ENCODE measurements around the gene PAMR1.

DNA sequence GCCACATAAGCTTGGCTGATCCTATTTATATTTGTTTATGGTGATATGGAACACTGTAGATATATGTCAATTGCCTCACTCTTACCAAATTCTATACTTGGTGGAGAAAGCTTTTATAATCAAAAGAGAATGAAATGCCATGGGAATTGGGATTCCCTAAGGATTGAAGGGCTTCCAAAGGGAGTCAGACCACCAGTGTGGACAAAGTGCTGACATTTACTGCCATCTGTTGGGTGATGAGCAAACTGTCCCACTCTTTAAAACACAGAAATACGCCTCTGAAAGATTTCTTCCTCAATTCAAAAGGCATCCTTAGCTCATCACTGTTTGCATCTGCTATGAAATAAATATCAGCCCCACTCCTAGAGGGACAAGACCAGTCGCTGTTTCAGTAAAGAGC, 113.1 kb downstream of the PAMR1 start:
- TF ChIP-seq, protein P1, sequence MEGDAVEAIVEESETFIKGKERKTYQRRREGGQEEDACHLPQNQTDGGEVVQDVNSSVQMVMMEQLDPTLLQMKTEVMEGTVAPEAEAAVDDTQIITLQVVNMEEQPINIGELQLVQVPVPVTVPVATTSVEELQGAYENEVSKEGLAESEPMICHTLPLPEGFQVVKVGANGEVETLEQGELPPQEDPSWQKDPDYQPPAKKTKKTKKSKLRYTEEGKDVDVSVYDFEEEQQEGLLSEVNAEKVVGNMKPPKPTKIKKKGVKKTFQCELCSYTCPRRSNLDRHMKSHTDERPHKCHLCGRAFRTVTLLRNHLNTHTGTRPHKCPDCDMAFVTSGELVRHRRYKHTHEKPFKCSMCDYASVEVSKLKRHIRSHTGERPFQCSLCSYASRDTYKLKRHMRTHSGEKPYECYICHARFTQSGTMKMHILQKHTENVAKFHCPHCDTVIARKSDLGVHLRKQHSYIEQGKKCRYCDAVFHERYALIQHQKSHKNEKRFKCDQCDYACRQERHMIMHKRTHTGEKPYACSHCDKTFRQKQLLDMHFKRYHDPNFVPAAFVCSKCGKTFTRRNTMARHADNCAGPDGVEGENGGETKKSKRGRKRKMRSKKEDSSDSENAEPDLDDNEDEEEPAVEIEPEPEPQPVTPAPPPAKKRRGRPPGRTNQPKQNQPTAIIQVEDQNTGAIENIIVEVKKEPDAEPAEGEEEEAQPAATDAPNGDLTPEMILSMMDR (conservative IDR thresholded peaks at IDR 0.05; ENCODE audit: low read depth, low read length), result peak; percentile 81
- no peak for TF ChIP-seq EZH2 (IDR thresholded peaks at IDR 0.05; ENCODE audit: borderline replicate concordance, low read depth, low read length, poor library complexity, severe bottlenecking)

Data from A673 (cell line).